IPS-15b (cell line): ENCODE measurements around the gene CST9L.

Experiments used
- H3K27me3 ChIP-seq: one replicate; pipeline ENCODE4 v1.6.1; 2013; ENCODE audit warnings: low read length; ENCODE audit not compliant: control insufficient read depth, insufficient read depth
- H3K36me3 ChIP-seq: one replicate; pipeline ENCODE4 v1.6.1; 2013; ENCODE audit warnings: low read length; ENCODE audit not compliant: control insufficient read depth, insufficient read depth
- H3K4me1 ChIP-seq: one replicate; pipeline ENCODE4 v1.6.1; 2013; ENCODE audit warnings: mild to moderate bottlenecking, low read length; ENCODE audit not compliant: control insufficient read depth, insufficient read depth
- H3K4me3 ChIP-seq: one replicate; pipeline ENCODE4 v1.5.1; 2013; ENCODE audit warnings: low read depth, low read length
- H3K9ac ChIP-seq: one replicate; pipeline ENCODE4 v1.6.1; 2013; ENCODE audit warnings: low read depth, mild to moderate bottlenecking, low read length
- H3K9me3 ChIP-seq: one replicate; pipeline ENCODE4 v1.6.1; 2013; ENCODE audit warnings: mild to moderate bottlenecking, low read length; ENCODE audit not compliant: control insufficient read depth, insufficient read depth

Gene CST9L

DNA sequence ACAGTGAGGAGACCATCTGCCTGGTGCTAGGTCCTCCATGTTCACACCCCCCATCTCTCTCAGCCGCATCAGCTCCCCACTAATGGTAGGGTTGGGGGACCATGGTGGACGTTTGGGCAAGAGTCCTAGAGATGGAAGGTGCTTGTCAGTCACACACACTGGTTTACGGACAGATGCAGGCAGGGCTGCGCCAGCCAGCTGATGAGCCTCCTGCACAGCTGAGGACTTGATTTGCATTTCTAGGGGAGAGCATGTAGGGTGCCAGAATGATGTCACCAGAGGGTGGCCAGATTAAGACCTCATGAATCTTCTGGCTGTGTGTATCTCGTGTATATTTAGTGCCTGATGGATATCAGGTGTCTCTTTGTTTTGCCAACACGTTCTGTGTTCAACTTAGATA, 48.7 kb downstream of the CST9L start:
- no peak overlapping the region for H3K9ac ChIP-seq
- H3K27me3 ChIP-seq: no peaks in the 10 kb centered on the region
- H3K36me3 ChIP-seq: no peaks in the 10 kb centered on the region
- no peak overlapping the region for H3K4me3 ChIP-seq
- no peaks in the 10 kb centered on the region for H3K9me3 ChIP-seq
- peaks cover 5% of the 10 kb centered on the region for H3K4me1 ChIP-seq

DNA sequence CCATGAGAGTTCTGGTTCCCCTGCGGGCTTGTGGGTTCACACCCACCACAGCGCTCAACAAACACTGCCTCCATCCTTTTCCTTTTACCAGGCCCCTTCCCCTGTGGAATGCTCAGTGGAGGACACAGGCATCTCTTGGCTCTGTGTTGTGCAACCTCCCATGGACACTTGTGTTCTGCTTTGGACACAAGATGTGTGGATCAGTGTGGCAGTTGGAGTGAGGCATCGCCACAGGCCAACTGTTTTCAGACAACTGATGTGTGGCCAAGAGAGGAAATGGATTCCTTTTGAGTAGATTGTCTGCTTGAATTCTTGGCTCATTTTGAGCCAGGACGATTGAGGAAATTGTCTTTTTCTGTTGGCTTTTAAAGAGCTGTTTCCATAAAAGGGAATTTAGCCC, 50.6 kb downstream of the CST9L start:
- Histone ChIP-seq H3K4me3 (no peak overlapping the region), H3K27me3 (no peaks in the 10 kb centered on the region), H3K36me3 (no peaks in the 10 kb centered on the region), H3K9ac (no peak overlapping the region), H3K4me1 (peaks cover 5% of the 10 kb centered on the region), H3K9me3 (peaks cover 5% of the 10 kb centered on the region)

DNA sequence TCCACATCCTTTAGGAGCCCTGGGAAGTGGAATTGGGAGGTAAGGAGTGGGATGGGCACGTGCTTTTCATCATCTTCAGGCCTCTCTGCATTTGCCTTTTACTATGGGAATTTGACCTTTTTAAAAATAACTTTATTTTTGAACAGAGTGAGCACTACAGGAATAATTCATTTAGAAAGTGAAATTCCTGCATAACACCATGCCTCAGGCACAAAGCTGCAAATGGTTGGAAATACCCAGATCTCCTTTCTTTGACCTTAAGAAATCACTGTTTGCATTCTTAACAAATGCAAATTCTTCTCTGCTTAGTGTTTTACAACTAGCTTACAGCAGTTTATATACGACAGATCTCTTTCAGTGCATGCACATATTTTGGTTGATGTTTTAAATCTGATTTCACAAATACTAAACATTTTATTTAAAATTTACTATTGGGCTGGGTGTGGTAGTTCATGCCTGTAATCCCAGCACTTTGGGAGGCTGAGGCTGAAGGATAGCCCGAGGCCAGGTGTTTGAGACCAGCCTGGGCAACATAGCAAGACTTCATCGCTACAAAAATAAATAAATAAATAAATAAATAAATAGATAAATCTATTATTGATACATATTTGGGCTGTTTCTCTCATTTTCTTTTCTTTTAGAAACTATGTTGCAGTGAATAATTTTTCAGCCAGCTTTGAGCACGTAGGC, 52.9 kb downstream of the CST9L start:
- H3K36me3 ChIP-seq: no peaks in the 10 kb centered on the region
- H3K9ac ChIP-seq: no peak overlapping the region
- H3K4me3 ChIP-seq: no peak overlapping the region
- peaks cover 5% of the 10 kb centered on the region for H3K9me3 ChIP-seq
- peaks cover 5% of the 10 kb centered on the region for H3K4me1 ChIP-seq
- H3K27me3 ChIP-seq: no peaks in the 10 kb centered on the region

DNA sequence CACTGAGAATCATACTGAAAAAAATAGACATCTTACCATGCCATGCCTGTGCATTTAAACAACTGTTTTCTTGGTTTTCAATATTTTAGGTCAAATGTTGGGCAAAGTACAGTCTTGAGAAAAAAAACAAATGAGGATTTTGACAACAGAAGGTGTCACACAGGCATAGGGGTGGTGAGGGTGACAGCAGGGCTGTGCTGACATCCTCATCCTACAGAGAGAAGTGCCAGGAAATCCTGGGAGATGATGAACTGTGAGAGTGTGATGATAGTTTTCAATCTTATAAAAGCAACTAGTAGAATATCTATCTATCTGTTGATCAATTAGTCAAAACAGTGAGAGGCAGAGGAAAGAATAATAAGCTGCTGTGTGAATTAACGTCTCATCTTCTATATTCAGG, 53.4 kb downstream of the CST9L start:
- no peaks in the 10 kb centered on the region for H3K27me3 ChIP-seq
- peaks cover 5% of the 10 kb centered on the region for H3K4me1 ChIP-seq
- H3K4me3 ChIP-seq: no peak overlapping the region
- H3K36me3 ChIP-seq: no peaks in the 10 kb centered on the region
- H3K9me3 ChIP-seq: peaks cover 5% of the 10 kb centered on the region
- H3K9ac ChIP-seq: no peak overlapping the region
